Lower lobe of right lung (tissue), 2 donors: ENCODE results near the gene TMTC3. TPM values are rescaled to one million over a fixed set of nuclear protein-coding genes. Genes with fewer than 3 reads are reported as not detected.
"Not testable (repeated sequence)": the region's sequence is repeated elsewhere in the genome, so short reads cannot be mapped to it uniquely, and the experiment has no call there.

Experiments
- ATAC-seq, 2 donors: fragments of 200-7000 bp; cut with Tn5 transposase; one replicate each; pipeline ENCODE4 v1.9.1; 2020 to 2022; ENCODE audit warnings: mild to moderate bottlenecking in 2 of 2, moderate library complexity in 2 of 2
- DNase-seq: peaks from one replicate; pipeline ENCODE4 v3.0.0-alpha.2; 2020
- H3K27ac ChIP-seq: fragments of 200-600 bp; one replicate; pipeline ENCODE4 v1.8.0; 2022
- H3K27me3 ChIP-seq: fragments of 200-600 bp; one replicate; pipeline ENCODE4 v1.8.0; 2022; ENCODE audit warnings: low read depth
- H3K36me3 ChIP-seq: fragments of 200-600 bp; one replicate; pipeline ENCODE4 v1.8.0; 2022; ENCODE audit warnings: mild to moderate bottlenecking
- H3K4me1 ChIP-seq: fragments of 200-600 bp; one replicate; pipeline ENCODE4 v1.8.0; 2022
- H3K4me3 ChIP-seq: fragments of 200-600 bp; one replicate; pipeline ENCODE4 v1.8.0; 2022; ENCODE audit warnings: mild to moderate bottlenecking
- H3K9me3 ChIP-seq: fragments of 200-600 bp; one replicate; pipeline ENCODE4 v1.8.0; 2022
- intact Hi-C: fragments of 100-400 bp; cut with DNase I; formaldehyde crosslinking; loops from one replicate; pipeline ENCODE4 v1.11.0; 2022
- total RNA-seq: library from RNA; stranded (reverse); fragmentation: NEBNext Ultra II Directional; extraction: Animal tissue kit (Norgen Biotek cat#: 25700); gene quantifications from one replicate; pipeline ENCODE4 v1.2.1, GENCODE V29; 2021
- TF ChIP-seq, protein P1 (sequence below): fragments of 200-600 bp; IDR thresholded peaks from one replicate; pipeline ENCODE4 v1.8.0; 2022; ENCODE audit warnings: antibody characterized with exemption, mild to moderate bottlenecking
- donor health status: DM: no; HTN: yes; CAD: no; lungs with severe emphysema.

Gene TMTC3
- total RNA-seq, 1 donor from 2014 or later: 17.4 TPM

DNA sequence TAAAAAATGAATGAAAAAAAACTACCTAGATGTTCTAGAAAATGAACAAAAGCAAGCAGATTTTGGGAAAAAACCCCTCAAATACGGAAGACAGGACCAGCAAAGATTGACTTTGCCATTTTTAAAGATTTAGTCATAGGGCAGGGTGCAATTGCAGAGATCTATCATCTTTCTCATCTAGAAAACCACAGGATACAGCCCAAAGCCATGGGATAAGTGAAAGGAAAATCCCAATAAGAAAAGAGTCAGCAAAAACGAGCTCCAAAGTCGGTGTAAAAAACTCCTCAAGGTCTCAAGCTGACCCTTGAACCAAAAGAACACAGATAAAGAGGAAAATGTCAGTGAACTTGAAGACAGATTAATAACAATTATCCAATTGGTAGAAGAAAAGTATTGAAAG is 28.2 kb upstream of the TMTC3 start:
- H3K27me3 ChIP-seq: no peaks in the 10 kb centered on the region
- H3K36me3 ChIP-seq: peaks cover 64% of the 10 kb centered on the region
- intact Hi-C loops: no loop called here
- no peak for DNase-seq
- no peak overlapping the region for H3K4me3 ChIP-seq
- no peak overlapping the region for H3K27ac ChIP-seq
- H3K9me3 ChIP-seq: no peaks in the 10 kb centered on the region
- TF ChIP-seq, protein P1, sequence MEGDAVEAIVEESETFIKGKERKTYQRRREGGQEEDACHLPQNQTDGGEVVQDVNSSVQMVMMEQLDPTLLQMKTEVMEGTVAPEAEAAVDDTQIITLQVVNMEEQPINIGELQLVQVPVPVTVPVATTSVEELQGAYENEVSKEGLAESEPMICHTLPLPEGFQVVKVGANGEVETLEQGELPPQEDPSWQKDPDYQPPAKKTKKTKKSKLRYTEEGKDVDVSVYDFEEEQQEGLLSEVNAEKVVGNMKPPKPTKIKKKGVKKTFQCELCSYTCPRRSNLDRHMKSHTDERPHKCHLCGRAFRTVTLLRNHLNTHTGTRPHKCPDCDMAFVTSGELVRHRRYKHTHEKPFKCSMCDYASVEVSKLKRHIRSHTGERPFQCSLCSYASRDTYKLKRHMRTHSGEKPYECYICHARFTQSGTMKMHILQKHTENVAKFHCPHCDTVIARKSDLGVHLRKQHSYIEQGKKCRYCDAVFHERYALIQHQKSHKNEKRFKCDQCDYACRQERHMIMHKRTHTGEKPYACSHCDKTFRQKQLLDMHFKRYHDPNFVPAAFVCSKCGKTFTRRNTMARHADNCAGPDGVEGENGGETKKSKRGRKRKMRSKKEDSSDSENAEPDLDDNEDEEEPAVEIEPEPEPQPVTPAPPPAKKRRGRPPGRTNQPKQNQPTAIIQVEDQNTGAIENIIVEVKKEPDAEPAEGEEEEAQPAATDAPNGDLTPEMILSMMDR: no peak
- no peak for ATAC-seq
- no peaks in the 10 kb centered on the region for H3K4me1 ChIP-seq

- intact Hi-C loops: no loop called here
- no peaks in the 10 kb centered on the region for H3K9me3 ChIP-seq
- ATAC-seq (no peak), DNase-seq (no peak)
- no peak overlapping the region for H3K4me3 ChIP-seq
- TF ChIP-seq, protein P1: no peak
- H3K36me3 ChIP-seq: peaks cover 88% of the 10 kb centered on the region
- H3K4me1 ChIP-seq: no peaks in the 10 kb centered on the region
- H3K27ac ChIP-seq: no peak overlapping the region
- no peaks in the 10 kb centered on the region for H3K27me3 ChIP-seq
Observed at GRCh38 chr12:88122666-88123065, 19.4 kb upstream of the TMTC3 start.

GRCh38 chr12:88127099-88127498 is 15.0 kb upstream of the TMTC3 start:
- Histone ChIP-seq H3K4me1 (no peaks in the 10 kb centered on the region), H3K4me3 (no peak overlapping the region), H3K27ac (no peak overlapping the region), H3K9me3 (no peaks in the 10 kb centered on the region), H3K27me3 (no peaks in the 10 kb centered on the region), H3K36me3 (peaks cover 60% of the 10 kb centered on the region)
- intact Hi-C loops: no loop called here
- DNase-seq (no peak), ATAC-seq (no peak)
- TF ChIP-seq, protein P1: no peak

DNA sequence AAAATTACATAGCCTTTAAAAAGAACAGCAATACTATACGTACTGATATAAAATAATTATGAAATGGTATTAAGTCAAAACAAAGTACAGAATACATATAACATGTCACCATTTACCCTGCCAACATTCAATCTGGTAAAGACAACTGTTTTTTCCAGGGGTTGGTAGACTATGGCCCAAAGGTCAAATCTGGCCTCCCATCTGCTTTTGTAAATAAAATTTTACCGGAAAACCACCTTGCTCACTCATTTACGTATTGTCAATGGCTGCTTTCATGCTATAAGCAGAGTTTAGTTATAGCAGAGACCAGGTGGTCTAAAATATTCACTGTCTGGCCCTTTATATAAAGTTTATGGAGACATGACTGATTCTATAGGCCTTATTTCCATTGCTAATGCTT is 14.3 kb upstream of the TMTC3 start:
- Histone ChIP-seq H3K27ac (no peak overlapping the region), H3K27me3 (no peaks in the 10 kb centered on the region), H3K9me3 (no peaks in the 10 kb centered on the region), H3K4me1 (no peaks in the 10 kb centered on the region), H3K36me3 (peaks cover 57% of the 10 kb centered on the region), H3K4me3 (no peak overlapping the region)
- DNase-seq: no peak
- no peak for ATAC-seq
- TF ChIP-seq, protein P1: no peak
- intact Hi-C loops: no loop called here

DNA sequence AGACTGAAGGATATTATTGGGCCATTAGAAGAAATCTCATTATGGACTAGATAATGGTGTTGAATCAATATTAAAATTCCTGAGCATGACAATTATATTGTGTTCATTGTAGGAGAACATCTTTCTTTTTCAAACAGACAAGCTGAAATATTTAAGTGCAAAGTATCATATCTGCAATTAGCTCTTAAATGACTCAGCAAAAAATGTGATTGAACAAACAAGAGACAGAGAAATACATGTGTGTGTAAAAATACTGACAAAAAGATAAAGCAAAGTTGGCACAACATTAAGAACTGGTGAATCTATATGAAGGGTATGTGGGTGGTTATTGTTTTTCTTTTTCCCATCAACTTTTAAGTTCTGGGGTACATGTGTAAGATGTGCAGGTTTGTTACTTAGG is 9.7 kb upstream of the TMTC3 start:
- Histone ChIP-seq H3K9me3 (no peaks in the 10 kb centered on the region), H3K4me3 (no peak overlapping the region), H3K27ac (no peak overlapping the region), H3K36me3 (peaks cover 30% of the 10 kb centered on the region), H3K4me1 (no peaks in the 10 kb centered on the region), H3K27me3 (no peaks in the 10 kb centered on the region)
- no peak for ATAC-seq
- DNase-seq: no peak
- TF ChIP-seq, protein P1: no peak
- intact Hi-C loops: no loop called here

DNA sequence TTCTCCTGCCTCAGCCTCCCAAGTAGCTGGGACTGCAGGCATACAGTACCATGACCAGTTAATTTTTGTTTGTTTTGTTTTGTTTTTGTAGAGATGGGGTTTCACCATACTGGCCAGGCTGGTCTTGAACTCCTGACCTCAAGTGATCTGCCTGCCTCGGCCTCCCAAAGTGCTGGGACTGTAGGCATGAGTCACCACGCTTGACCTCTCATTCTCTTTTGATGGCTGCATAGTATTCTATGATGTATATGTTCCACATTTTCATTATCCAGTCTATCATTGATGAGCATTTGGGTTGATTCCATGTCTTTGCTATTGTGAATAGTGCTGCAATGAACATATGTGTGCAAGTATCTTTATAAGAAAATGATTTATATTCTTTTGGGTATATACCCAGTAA is 8.9 kb upstream of the TMTC3 start:
- H3K27me3 ChIP-seq, H3K4me1 ChIP-seq, ATAC-seq, H3K27ac ChIP-seq, intact Hi-C loops, DNase-seq, H3K9me3 ChIP-seq, H3K4me3 ChIP-seq: not testable (repeated sequence)
- H3K36me3 ChIP-seq: peaks cover 23% of the 10 kb centered on the region

DNA sequence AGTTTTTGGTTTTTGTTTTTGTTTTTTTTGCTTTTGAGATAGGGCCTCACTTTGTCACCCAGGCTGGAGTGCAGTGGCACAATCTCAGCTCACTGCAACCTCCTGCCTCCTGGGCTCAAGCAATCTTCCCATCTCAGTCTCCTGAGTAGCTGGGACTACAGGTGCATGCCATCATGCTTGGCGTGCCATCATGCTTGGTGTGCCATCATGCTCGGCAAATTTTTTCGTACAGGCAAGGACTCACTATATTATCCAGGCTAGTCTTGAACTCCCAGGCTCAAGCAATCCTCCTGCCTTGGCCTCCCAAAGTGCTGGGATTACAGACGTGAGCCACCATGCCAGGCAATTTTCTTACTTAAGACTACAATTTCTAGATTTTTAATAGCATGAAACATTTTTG is 2.4 kb upstream of the TMTC3 start:
- H3K4me1 ChIP-seq: peaks cover 18% of the 10 kb centered on the region
- H3K27ac ChIP-seq, H3K9me3 ChIP-seq, ATAC-seq, H3K27me3 ChIP-seq, intact Hi-C loops, H3K36me3 ChIP-seq, H3K4me3 ChIP-seq, DNase-seq: not testable (repeated sequence)
